DND-41 (cell line): ENCODE data around the gene PWWP2B.

Experiments used
- ATAC-seq: fragments of 200-7000 bp; cut with Tn5 transposase; 3 replicates; pipeline ENCODE4 v1.9.1; 2021; ENCODE audit warnings: low read depth; ENCODE audit not compliant: insufficient read depth
- DNase-seq: peaks from one replicate; pipeline ENCODE4 v3.0.0-alpha.2; 2020
- H2AFZ ChIP-seq: 2 replicates; pipeline ENCODE4 v1.6.0; 2012; ENCODE audit warnings: low read depth, low read length
- H3K27ac ChIP-seq: 2 replicates; pipeline ENCODE4 v1.5.1; 2012; ENCODE audit warnings: low read length, inconsistent platforms
- H3K27me3 ChIP-seq: fragments of 200-600 bp; sonication (generic); 2 replicates; pipeline ENCODE4 v1.6.0; 2012; ENCODE audit warnings: low read length, mild to moderate bottlenecking, inconsistent platforms; ENCODE audit not compliant: insufficient read depth, poor library complexity
- H3K36me3 ChIP-seq: 2 replicates; pipeline ENCODE4 v1.5.1; 2012; ENCODE audit warnings: low read length, inconsistent platforms; ENCODE audit not compliant: insufficient read depth
- H3K4me1 ChIP-seq: 2 replicates; pipeline ENCODE4 v1.5.1; 2012; ENCODE audit warnings: mild to moderate bottlenecking, low read length; ENCODE audit not compliant: insufficient read depth
- H3K4me2 ChIP-seq: 2 replicates; pipeline ENCODE4 v1.6.0; 2012; ENCODE audit warnings: mild to moderate bottlenecking, moderate library complexity, low read length, inconsistent platforms; ENCODE audit not compliant: insufficient read depth
- H3K4me3 ChIP-seq, 2 experiments: fragments of 200-600 bp in 1 of 2; shearing (Covaris generic) in 1 of 2; 2 replicates each; pipeline ENCODE4 v1.5.1; 2012 to 2016; ENCODE audit warnings: inconsistent platforms in 2 of 2, low read length in 2 of 2, mild to moderate bottlenecking in 2 of 2, low read depth in 1 of 2, moderate library complexity in 1 of 2
- H3K79me2 ChIP-seq: 2 replicates; pipeline ENCODE4 v1.6.0; 2012; ENCODE audit warnings: low read length, inconsistent platforms; ENCODE audit not compliant: insufficient read depth
- H3K9ac ChIP-seq: 2 replicates; pipeline ENCODE4 v1.6.0; 2012; ENCODE audit warnings: low read depth, mild to moderate bottlenecking, inconsistent platforms, low read length, moderate library complexity
- H3K9me3 ChIP-seq: 2 replicates; pipeline ENCODE4 v1.5.1; 2012; ENCODE audit warnings: low read length, moderate library complexity, mild to moderate bottlenecking, inconsistent platforms; ENCODE audit not compliant: insufficient read depth, severe bottlenecking
- H4K20me1 ChIP-seq: 2 replicates; pipeline ENCODE4 v1.6.0; 2012; ENCODE audit warnings: low read length; ENCODE audit not compliant: insufficient read depth
- EZH2 ChIP-seq: IDR thresholded peaks from 3 replicates; pipeline ENCODE4 v1.6.1; 2012; ENCODE audit warnings: borderline replicate concordance, low read depth, mild to moderate bottlenecking, moderate library complexity, low read length, inconsistent platforms; ENCODE audit not compliant: severe bottlenecking
- TF ChIP-seq, protein P1 (sequence below): IDR thresholded peaks from 2 replicates; pipeline ENCODE4 v1.5.1; 2012; ENCODE audit warnings: borderline replicate concordance, low read length, moderate library complexity, mild to moderate bottlenecking; ENCODE audit not compliant: poor library complexity, severe bottlenecking; ENCODE audit errors: extremely low read depth

Gene PWWP2B

DNA sequence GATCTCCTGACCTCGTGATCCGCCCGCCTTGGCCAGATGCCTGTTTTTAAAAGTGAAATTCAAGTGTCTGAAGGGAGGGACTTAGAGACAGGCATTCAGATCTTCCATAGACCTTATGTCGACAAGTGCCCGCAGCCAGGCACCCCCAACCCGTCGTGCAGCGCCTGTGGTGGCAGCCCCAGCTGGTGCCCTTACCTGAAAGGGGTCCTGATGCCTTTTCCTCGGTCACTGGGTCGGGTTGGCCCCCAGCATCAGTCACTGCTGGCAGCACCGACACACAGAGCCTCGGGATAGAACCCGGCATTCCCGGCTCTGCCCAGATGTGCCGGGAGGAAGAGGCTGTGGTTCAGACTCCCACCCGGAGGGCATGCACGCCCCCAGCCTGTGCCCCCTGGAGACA lies 41.7 kb upstream of the PWWP2B start:
- no peaks in the 10 kb centered on the region; the same call in 1 of the 2 replicates for H4K20me1 ChIP-seq
- H3K4me3 ChIP-seq: no peak overlapping the region
- no peak overlapping the region for H2AFZ ChIP-seq
- TF ChIP-seq, protein P1, sequence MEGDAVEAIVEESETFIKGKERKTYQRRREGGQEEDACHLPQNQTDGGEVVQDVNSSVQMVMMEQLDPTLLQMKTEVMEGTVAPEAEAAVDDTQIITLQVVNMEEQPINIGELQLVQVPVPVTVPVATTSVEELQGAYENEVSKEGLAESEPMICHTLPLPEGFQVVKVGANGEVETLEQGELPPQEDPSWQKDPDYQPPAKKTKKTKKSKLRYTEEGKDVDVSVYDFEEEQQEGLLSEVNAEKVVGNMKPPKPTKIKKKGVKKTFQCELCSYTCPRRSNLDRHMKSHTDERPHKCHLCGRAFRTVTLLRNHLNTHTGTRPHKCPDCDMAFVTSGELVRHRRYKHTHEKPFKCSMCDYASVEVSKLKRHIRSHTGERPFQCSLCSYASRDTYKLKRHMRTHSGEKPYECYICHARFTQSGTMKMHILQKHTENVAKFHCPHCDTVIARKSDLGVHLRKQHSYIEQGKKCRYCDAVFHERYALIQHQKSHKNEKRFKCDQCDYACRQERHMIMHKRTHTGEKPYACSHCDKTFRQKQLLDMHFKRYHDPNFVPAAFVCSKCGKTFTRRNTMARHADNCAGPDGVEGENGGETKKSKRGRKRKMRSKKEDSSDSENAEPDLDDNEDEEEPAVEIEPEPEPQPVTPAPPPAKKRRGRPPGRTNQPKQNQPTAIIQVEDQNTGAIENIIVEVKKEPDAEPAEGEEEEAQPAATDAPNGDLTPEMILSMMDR: no peak
- no peak for TF ChIP-seq EZH2
- H3K4me2 ChIP-seq: no peak overlapping the region
- no peak overlapping the region for H3K27ac ChIP-seq
- H3K27me3 ChIP-seq: no peaks in the 10 kb centered on the region
- H3K9me3 ChIP-seq: no peaks in the 10 kb centered on the region
- H3K9ac ChIP-seq: no peak overlapping the region
- H3K4me1 ChIP-seq: no peaks in the 10 kb centered on the region
- no peak for DNase-seq
- ATAC-seq: no peak
- H3K36me3 ChIP-seq: no peaks in the 10 kb centered on the region; the same call in 1 of the 2 replicates
- H3K79me2 ChIP-seq: no peaks in the 10 kb centered on the region

DNA sequence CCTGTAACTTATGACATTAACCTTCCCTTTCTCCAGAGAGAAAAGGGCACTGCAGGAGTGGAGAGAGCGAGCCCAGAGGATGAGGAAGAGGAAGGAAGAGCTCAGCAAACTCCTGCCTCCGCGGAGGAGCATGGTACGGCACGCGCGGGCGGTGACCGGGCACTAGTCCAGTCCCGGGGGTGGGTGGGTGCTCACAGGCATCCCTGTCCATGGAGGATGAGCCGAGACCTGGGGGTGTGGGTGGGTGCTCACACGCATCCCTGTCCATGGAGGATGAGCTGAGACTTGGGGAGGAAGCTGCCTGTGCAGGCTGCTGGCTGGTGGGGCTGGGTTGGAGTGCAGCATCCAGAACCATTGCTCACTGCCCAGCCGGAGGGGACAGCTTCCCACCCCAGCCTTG lies 41.2 kb upstream of the PWWP2B start:
- ATAC-seq: no peak
- no peak overlapping the region for H3K9ac ChIP-seq
- H3K27me3 ChIP-seq: no peaks in the 10 kb centered on the region

DNA sequence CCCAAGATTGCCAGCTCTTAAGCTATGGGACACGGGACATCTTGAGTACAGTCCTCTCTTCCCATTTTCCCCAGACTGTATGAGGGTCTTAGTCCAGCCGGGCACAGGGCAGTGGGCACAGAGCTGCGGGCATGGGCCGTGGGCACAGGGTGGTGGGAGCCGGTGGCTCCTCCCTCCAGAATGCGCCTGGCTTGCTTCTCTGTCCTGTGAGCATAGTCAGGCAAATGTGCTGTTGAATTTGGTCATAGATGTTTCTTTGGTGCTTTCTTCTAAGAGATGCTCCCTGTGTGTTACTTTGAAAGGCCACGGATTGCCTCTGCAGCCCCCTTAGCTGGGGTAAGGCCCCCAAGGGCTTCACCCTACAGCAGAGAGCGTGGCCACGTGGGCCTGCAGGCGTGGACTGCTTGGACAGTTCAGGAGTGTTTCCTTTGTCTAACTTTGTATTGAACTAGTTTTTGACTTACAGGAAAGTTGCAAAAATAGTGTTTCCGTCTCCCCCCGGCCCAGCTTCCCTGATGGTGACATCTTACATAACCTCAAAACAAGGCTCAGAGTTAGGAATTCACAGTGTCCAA lies 40.3 kb upstream of the PWWP2B start:
- no peaks in the 10 kb centered on the region for H3K4me1 ChIP-seq
- H3K4me3 ChIP-seq: no peak overlapping the region
- DNase-seq (no peak), ATAC-seq (no peak)
- no peak overlapping the region for H3K27ac ChIP-seq
- no peak overlapping the region for H3K9ac ChIP-seq
- H2AFZ ChIP-seq: no peak overlapping the region
- H3K36me3 ChIP-seq: no peaks in the 10 kb centered on the region; the same call in 1 of the 2 replicates
- no peaks in the 10 kb centered on the region for H3K27me3 ChIP-seq
- no peak overlapping the region for H3K4me2 ChIP-seq
- TF ChIP-seq, protein P1: no peak
- no peak for TF ChIP-seq EZH2
- no peaks in the 10 kb centered on the region for H3K79me2 ChIP-seq
- H3K9me3 ChIP-seq: no peaks in the 10 kb centered on the region
- no peaks in the 10 kb centered on the region; the same call in 1 of the 2 replicates for H4K20me1 ChIP-seq

More for the DNA sequence above, 41.2 kb upstream of the PWWP2B start:
- Histone ChIP-seq H3K36me3 (no peaks in the 10 kb centered on the region; the same call in 1 of the 2 replicates), H3K4me1 (no peaks in the 10 kb centered on the region), H3K27ac (no peak overlapping the region), H4K20me1 (no peaks in the 10 kb centered on the region; the same call in 1 of the 2 replicates), H2AFZ (no peak overlapping the region), H3K4me3 (no peak overlapping the region), H3K79me2 (no peaks in the 10 kb centered on the region), H3K4me2 (no peak overlapping the region), H3K9me3 (no peaks in the 10 kb centered on the region)
- TF ChIP-seq EZH2: no peak
- TF ChIP-seq, protein P1: no peak
- no peak for DNase-seq
